Colonic mucosa (tissue), 4 donors: Measurements from ENCODE around the gene GSDME. TPM values are rescaled to one million over a fixed set of nuclear protein-coding genes. Genes with fewer than 3 reads are reported as not detected.

Experiments
- DNase-seq: peaks from one replicate; pipeline ENCODE4 v3.0.0-alpha.2; 2020
- H3K27ac ChIP-seq: fragments of 200-600 bp; one replicate; pipeline ENCODE4 v1.8.0; 2021
- H3K27me3 ChIP-seq: fragments of 200-600 bp; one replicate; pipeline ENCODE4 v1.8.0; 2021
- H3K36me3 ChIP-seq: fragments of 200-600 bp; one replicate; pipeline ENCODE4 v1.8.0; 2021
- H3K4me1 ChIP-seq: fragments of 200-600 bp; one replicate; pipeline ENCODE4 v1.8.0; 2021; ENCODE audit warnings: mild to moderate bottlenecking
- H3K4me3 ChIP-seq: fragments of 200-600 bp; one replicate; pipeline ENCODE4 v1.8.0; 2021
- H3K9ac ChIP-seq, 2 donors: one replicate each; pipeline ENCODE4 v1.7.0; 2013; ENCODE audit warnings: control low read depth in 2 of 2, low read depth in 2 of 2, low read length in 2 of 2
- H3K9me3 ChIP-seq: fragments of 200-600 bp; one replicate; pipeline ENCODE4 v1.8.0; 2021
- CTCF ChIP-seq: fragments of 200-600 bp; IDR thresholded peaks from one replicate; pipeline ENCODE4 v1.8.0; 2022; ENCODE audit warnings: antibody characterized with exemption, mild to moderate bottlenecking
- intact Hi-C: fragments of 100-400 bp; cut with DNase I; formaldehyde crosslinking; loops from one replicate; pipeline ENCODE4 v1.14.1; 2022
- total RNA-seq, 2 donors: library from RNA; stranded (reverse); fragmentation: NEBNext Ultra II Directional in 1 of 2; extraction: Animal tissue kit (Norgen Biotek cat#: 25700) in 1 of 2; gene quantifications; one replicate each; pipeline ENCODE4 v1.2.1, GENCODE V29; 2021
- donor health status: healthy.
- donor health status: DM: no; HTN: no; CAD: no.
- donor health status: DM: no; HTN: no; CAD: no.

GSDME gene
- total RNA-seq, 2 donors from 2014 or later = 0.62 to 1.0 TPM

GRCh38 chr7:24715661-24716479, 41.4 kb downstream of the GSDME start:
- Histone ChIP-seq H3K27me3 (no peaks in the 10 kb centered on the region), H3K36me3 (no peaks in the 10 kb centered on the region), H3K9me3 (no peaks in the 10 kb centered on the region), H3K9ac (no peak overlapping the region), H3K4me3 (no peak overlapping the region), H3K27ac (no peak overlapping the region), H3K4me1 (no peaks in the 10 kb centered on the region)
- intact Hi-C loops = no loop called here
- DNase-seq = no peak
- no peak for TF ChIP-seq CTCF

- no peaks in the 10 kb centered on the region for H3K4me1 ChIP-seq
- no peak for TF ChIP-seq CTCF
- H3K27ac ChIP-seq = no peak overlapping the region
- H3K9ac ChIP-seq = no peak overlapping the region
- H3K4me3 ChIP-seq = no peak overlapping the region
- DNase-seq = no peak
- H3K27me3 ChIP-seq = no peaks in the 10 kb centered on the region
- intact Hi-C loops = no loop called here
- H3K9me3 ChIP-seq = no peaks in the 10 kb centered on the region
- H3K36me3 ChIP-seq = no peaks in the 10 kb centered on the region
Observed at GRCh38 chr7:24715171-24715570, 42.1 kb downstream of the GSDME start.

- no peaks in the 10 kb centered on the region for H3K9me3 ChIP-seq
- no peak overlapping the region for H3K9ac ChIP-seq
- H3K4me1 ChIP-seq = no peaks in the 10 kb centered on the region
- no peaks in the 10 kb centered on the region for H3K27me3 ChIP-seq
- no peak for DNase-seq
- H3K27ac ChIP-seq = no peak overlapping the region
- TF ChIP-seq CTCF = no peak
- no peaks in the 10 kb centered on the region for H3K36me3 ChIP-seq
- intact Hi-C loops = no loop called here
- H3K4me3 ChIP-seq = no peak overlapping the region
Observed at GRCh38 chr7:24714676-24715010, 42.6 kb downstream of the GSDME start.

- TF ChIP-seq CTCF = no peak
- no peaks in the 10 kb centered on the region for H3K36me3 ChIP-seq
- H3K4me1 ChIP-seq = no peaks in the 10 kb centered on the region
- no peak overlapping the region for H3K9ac ChIP-seq
- H3K4me3 ChIP-seq = no peak overlapping the region
- no peaks in the 10 kb centered on the region for H3K9me3 ChIP-seq
- no peaks in the 10 kb centered on the region for H3K27me3 ChIP-seq
- no peak for DNase-seq
- intact Hi-C loops = no loop called here
- no peak overlapping the region for H3K27ac ChIP-seq
Observed at GRCh38 chr7:24713850-24714675, 43.2 kb downstream of the GSDME start.

GRCh38 chr7:24713039-24713793, 44.0 kb downstream of the GSDME start:
- Histone ChIP-seq H3K4me1 (no peaks in the 10 kb centered on the region), H3K4me3 (no peak overlapping the region), H3K9me3 (no peaks in the 10 kb centered on the region), H3K9ac (no peak overlapping the region), H3K27me3 (no peaks in the 10 kb centered on the region), H3K36me3 (no peaks in the 10 kb centered on the region), H3K27ac (no peak overlapping the region)
- no peak for TF ChIP-seq CTCF
- no peak for DNase-seq
- intact Hi-C loops = no loop called here
